Heart right ventricle (tissue), 16 donors: ENCODE measurements around the gene TYW3. TPM values are rescaled to one million over a fixed set of nuclear protein-coding genes. Genes with fewer than 3 reads are reported as not detected.

Experiments used
- ATAC-seq, 8 donors: fragments of 200-7000 bp; cut with Tn5 transposase; one replicate each; pipeline ENCODE4 v1.9.1; 2020; ENCODE audit warnings: mild to moderate bottlenecking in 8 of 8, moderate library complexity in 8 of 8, moderate number of reproducible peaks in 1 of 8
- DNase-seq, 2 donors: peaks; one replicate each; pipeline ENCODE4 v3.0.0-alpha.2; 2020
- H3K27ac ChIP-seq, 10 donors: fragments of 200-600 bp; sonication (generic) in 2 of 10; one replicate each; pipeline versions ENCODE4 v1.5.0 to v1.8.0; 2020 to 2022; ENCODE audit warnings: mild to moderate bottlenecking in 3 of 10
- H3K27me3 ChIP-seq, 7 donors: fragments of 200-600 bp; one replicate each; pipeline ENCODE4 v1.8.0; 2021 to 2022; ENCODE audit warnings: mild to moderate bottlenecking in 2 of 7
- H3K36me3 ChIP-seq, 9 donors: fragments of 200-600 bp; sonication (generic) in 1 of 9; one replicate each; pipeline versions ENCODE4 v1.5.0 to v1.8.0; 2020 to 2022; ENCODE audit warnings: mild to moderate bottlenecking in 2 of 9
- H3K4me1 ChIP-seq, 9 donors: fragments of 200-600 bp; sonication (generic) in 1 of 9; one replicate each; pipeline versions ENCODE4 v1.5.0 to v1.8.0; 2020 to 2022; ENCODE audit warnings: mild to moderate bottlenecking in 4 of 9
- H3K4me3 ChIP-seq, 10 donors: fragments of 200-600 bp; sonication (generic) in 2 of 10; one replicate each; pipeline versions ENCODE4 v1.5.0 to v1.8.0; 2020 to 2022; ENCODE audit warnings: mild to moderate bottlenecking in 7 of 10, moderate library complexity in 2 of 10
- H3K9me3 ChIP-seq, 11 donors: fragments of 200-600 bp in 10 of 11; sonication (generic) in 2 of 11; one replicate each; pipeline versions ENCODE4 v1.5.0 to v1.8.0; 2013 to 2022; ENCODE audit warnings: mild to moderate bottlenecking in 2 of 11, control low read depth in 1 of 11, moderate library complexity in 1 of 11
- WGBS, 2 donors: extraction: QIAGEN DNeasy Blood & Tissue Kit; methylation state at CpG; one replicate each; pipeline ENCODE4 v1.1.7; 2013; ENCODE audit warnings: inconsistent platforms in 1 of 2; 5-methylcytosine and 5-hydroxymethylcytosine counted together
- intact Hi-C, 10 donors: fragments of 100-400 bp; cut with DNase I; formaldehyde crosslinking; loops; one replicate each; pipeline versions ENCODE4 v1.11.1 to v1.14.2; 2022
- polyA plus RNA-seq, 2 donors: library from polyadenylated mRNA; stranded (reverse); fragments of 200-250 nt; gene quantifications; one replicate each; pipeline ENCODE4 v1.2.3, GENCODE V29; 2013
- total RNA-seq, 10 donors: library from RNA; stranded (reverse); fragmentation: NEBNext Ultra II Directional in 3 of 10; extraction: Animal tissue kit (Norgen Biotek cat#: 25700) in 3 of 10; gene quantifications; one replicate each; pipeline versions ENCODE4 v1.2.1 to v1.2.4, GENCODE V29; 2021 to 2023
- TF ChIP-seq, protein P1 (sequence below), 9 donors: fragments of 200-600 bp; sonication (generic) in 2 of 9; IDR thresholded peaks; one replicate each; pipeline versions ENCODE4 v1.5.0 to v1.8.0; 2021 to 2022; ENCODE audit warnings: antibody characterized with exemption in 9 of 9, mild to moderate bottlenecking in 5 of 9, moderate library complexity in 1 of 9
- donor health status: Arrhythmogenic right ventricular cardiomyopathy.
- donor health status: ischemic (EF 13 %, LVEDD 7.1; RV severe dilation, severe dysfunction).
- donor health status: healthy with polysubstance abuse.
- donor health status: DM: no; HTN: yes; CAD: no.
- donor health status: DM: no; HTN: no; CAD: no.
- donor health status: ischemic (EF 25% LVEDD 6.9; RV normal size, moderate dysfunction).
- donor health status: ischemic (EF 25% LVEDD 5.7; RV mildly dilated, moderate dysfunction).
- donor health status: healthy.
- donor health status: DM: yes; HTN: yes; CAD: no.
- donor health status: Ischemic cardiomyopathy.
- donor health status: ischemic (EF 35%, LVEDD 5.7; RV mildly dilated, moderate dysfunction).
- donor health status: nonischemic (EF 11% LVEDD 7.7; RV severe dilation, severe dysfunction).
- donor health status: DM: yes; HTN: yes; CAD: no.
- donor health status: PGD.
- donor health status: ischemic (EF 29% LVEDD 5.4; RV normal size, mild dysfunction).
- donor health status: nonischemic (EF 23%, LVEDD 6.1; RV moderate dilation, normal function).

TYW3 gene
- total and polyA plus RNA-seq, 12 donors: 9.9 to 32.2 (median 20.3) TPM

DNA sequence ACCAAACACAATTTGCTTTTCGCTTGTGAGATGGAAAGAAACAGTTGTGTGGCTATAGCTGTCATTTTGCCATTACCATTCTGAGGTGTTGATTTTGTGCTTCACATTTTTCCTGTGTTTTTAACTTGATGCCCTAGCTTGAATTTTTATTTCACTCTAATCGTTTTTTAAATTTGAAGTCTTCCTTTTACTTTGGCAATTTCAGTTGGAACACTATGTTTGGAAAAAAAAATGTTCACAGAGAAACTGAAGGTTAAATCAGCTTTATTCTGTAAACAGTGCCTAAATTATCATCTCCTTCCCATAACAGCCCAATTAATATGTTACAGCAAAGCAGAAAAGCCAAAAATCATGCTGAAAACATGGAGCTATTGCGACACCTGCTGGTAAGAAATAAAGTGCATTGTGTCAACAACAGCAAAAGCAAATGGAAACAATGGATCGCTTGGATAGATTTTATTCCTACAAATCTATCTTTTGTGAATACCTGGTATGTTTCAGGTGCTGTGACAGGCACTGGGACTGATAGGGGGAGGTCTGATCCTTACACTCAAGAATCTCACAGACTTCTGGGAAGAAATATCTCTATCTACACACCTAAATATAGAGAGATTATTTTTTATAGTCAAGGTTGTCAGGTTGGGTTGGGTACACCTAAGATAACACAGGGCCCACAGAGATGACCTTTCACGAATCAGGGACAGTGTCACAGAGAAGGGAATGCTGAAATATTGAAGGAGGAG lies 43.2 kb upstream of the TYW3 start:
- intact Hi-C loops: no loop called here
- Histone ChIP-seq H3K4me3 (no peak overlapping the region), H3K36me3 (no peaks in the 10 kb centered on the region), H3K27ac (no peak overlapping the region), H3K9me3 (no peaks in the 10 kb centered on the region), H3K4me1 (peaks cover 0 to 5% (median 0%) of the 10 kb centered on the region in 9 donors), H3K27me3 (no peaks in the 10 kb centered on the region)
- ATAC-seq (peak in 1 of 8 donors; percentile 43), DNase-seq (peak in 1 of 2 donors; percentile 48)
- WGBS, 2 donors: 29 to 31% methylated on average over 5 of the region's 5 CpGs
- TF ChIP-seq, protein P1, sequence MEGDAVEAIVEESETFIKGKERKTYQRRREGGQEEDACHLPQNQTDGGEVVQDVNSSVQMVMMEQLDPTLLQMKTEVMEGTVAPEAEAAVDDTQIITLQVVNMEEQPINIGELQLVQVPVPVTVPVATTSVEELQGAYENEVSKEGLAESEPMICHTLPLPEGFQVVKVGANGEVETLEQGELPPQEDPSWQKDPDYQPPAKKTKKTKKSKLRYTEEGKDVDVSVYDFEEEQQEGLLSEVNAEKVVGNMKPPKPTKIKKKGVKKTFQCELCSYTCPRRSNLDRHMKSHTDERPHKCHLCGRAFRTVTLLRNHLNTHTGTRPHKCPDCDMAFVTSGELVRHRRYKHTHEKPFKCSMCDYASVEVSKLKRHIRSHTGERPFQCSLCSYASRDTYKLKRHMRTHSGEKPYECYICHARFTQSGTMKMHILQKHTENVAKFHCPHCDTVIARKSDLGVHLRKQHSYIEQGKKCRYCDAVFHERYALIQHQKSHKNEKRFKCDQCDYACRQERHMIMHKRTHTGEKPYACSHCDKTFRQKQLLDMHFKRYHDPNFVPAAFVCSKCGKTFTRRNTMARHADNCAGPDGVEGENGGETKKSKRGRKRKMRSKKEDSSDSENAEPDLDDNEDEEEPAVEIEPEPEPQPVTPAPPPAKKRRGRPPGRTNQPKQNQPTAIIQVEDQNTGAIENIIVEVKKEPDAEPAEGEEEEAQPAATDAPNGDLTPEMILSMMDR (IDR thresholded peaks at IDR 0.05): peak; percentile 49 to 86 (median 83)

DNA sequence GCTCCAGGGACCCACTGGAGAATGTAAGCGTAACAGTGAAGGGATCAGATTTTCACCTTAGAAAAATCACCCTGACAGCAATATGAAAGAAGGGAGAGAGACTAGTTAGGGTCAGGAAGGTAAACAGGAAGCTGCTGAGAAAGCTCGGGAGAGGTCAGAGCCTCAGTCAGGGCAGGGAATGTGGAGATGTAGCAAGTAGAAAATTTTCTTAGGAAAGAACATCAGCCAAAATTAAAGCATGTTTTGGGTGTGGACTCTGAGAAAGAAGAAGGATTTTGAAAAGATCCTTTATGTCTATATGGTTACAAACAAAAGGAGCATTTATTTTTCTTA lies 42.6 kb upstream of the TYW3 start:
- H3K27me3 ChIP-seq: no peaks in the 10 kb centered on the region
- H3K4me3 ChIP-seq: no peak overlapping the region
- DNase-seq (no peak), ATAC-seq (no peak)
- no peak overlapping the region for H3K27ac ChIP-seq
- no peaks in the 10 kb centered on the region for H3K9me3 ChIP-seq
- no peaks in the 10 kb centered on the region for H3K36me3 ChIP-seq
- peaks cover 0 to 5% (median 0%) of the 10 kb centered on the region in 9 donors for H3K4me1 ChIP-seq
- TF ChIP-seq, protein P1 (IDR thresholded peaks at IDR 0.05): no peak
- intact Hi-C loops: no loop called here
- 16 to 23% methylated on average over 2 of the region's 2 CpGs for WGBS, 2 donors

DNA sequence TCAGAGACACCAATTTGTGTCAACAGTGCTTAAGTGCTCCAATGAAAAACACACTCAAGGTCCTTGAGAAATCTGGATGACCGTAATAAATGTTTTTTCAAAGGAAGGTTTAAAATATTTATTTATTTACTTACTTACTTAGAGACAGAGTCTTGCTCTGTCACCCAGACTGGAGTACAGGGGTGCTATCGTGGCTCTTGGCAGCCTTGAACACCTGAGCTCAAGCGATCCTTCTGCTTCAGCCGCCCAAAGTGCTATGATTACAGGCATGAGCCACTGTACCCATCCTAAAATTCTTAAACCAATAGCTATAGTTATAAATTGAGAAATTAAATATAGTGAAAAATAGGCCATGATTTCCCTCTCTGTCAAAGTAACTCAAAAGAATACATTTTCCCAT lies 42.0 kb upstream of the TYW3 start:
- no peak overlapping the region for H3K4me3 ChIP-seq
- no peaks in the 10 kb centered on the region for H3K27me3 ChIP-seq
- WGBS, 2 donors: 77 to 87% methylated on average over 4 of the region's 4 CpGs
- no peaks in the 10 kb centered on the region for H3K9me3 ChIP-seq
- intact Hi-C loops: no loop called here
- H3K27ac ChIP-seq: no peak overlapping the region
- no peaks in the 10 kb centered on the region for H3K36me3 ChIP-seq
- H3K4me1 ChIP-seq: peaks cover 0 to 5% (median 0%) of the 10 kb centered on the region in 9 donors
- DNase-seq: no peak
- no peak for ATAC-seq
- TF ChIP-seq, protein P1 (IDR thresholded peaks at IDR 0.05): no peak

- WGBS, 2 donors: 55 to 64% methylated on average over 2 of the region's 2 CpGs
- no peak for ATAC-seq
- peaks cover 0 to 5% (median 0%) of the 10 kb centered on the region in 9 donors for H3K4me1 ChIP-seq
- H3K27me3 ChIP-seq: no peaks in the 10 kb centered on the region
- no peaks in the 10 kb centered on the region for H3K9me3 ChIP-seq
- H3K4me3 ChIP-seq: no peak overlapping the region
- no peak for DNase-seq
- TF ChIP-seq, protein P1 (IDR thresholded peaks at IDR 0.05): no peak
- intact Hi-C loops: no loop called here
- H3K36me3 ChIP-seq: no peaks in the 10 kb centered on the region
- no peak overlapping the region for H3K27ac ChIP-seq
Observed at GRCh38 chr1:74693473-74693872, 39.5 kb upstream of the TYW3 start.
